GM19043 (cell line): ENCODE results near the gene CTTNBP2.

ENCODE experiments used
- ATAC-seq: cut with Tn5 transposase; IDR thresholded peaks from one replicate; pipeline ENCODE4 v1.9.1; 2021; ENCODE audit warnings: low read depth; ENCODE audit not compliant: unreplicated experiment

The CTTNBP2 gene

GRCh38 chr7:117872561-117873309 is 506 bp downstream of the CTTNBP2 start:
- no peak for ATAC-seq

- no peak for ATAC-seq
These were observed 1.3 kb downstream of the CTTNBP2 start for GRCh38 chr7:117871778-117872538.

DNA sequence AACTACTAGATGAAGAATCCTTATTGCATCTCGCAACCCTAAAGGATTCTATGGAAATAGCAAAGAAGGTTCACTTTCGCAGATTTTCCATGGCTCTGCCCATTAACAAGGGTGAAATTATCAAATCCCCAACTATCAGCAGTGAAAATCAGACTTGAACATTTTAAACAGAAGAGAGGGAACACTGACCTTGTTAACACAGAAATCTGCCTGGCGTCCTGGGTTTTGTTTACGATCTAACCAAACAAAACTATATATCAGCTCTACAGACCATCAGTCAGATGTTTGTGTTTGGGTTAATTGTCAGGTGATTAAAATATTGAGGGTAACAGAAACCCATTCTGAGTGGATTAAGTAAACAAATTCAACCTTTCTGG is 1.9 kb downstream of the CTTNBP2 start:
- ATAC-seq: no peak

- no peak for ATAC-seq
These were observed 2.7 kb downstream of the CTTNBP2 start for GRCh38 chr7:117870448-117871130.

- ATAC-seq: no peak
These were observed 3.9 kb downstream of the CTTNBP2 start for GRCh38 chr7:117869374-117869773.

GRCh38 chr7:117863618-117864017 is 9.6 kb downstream of the CTTNBP2 start:
- ATAC-seq: no peak

- ATAC-seq: no peak
These were observed 10.9 kb downstream of the CTTNBP2 start for GRCh38 chr7:117862378-117862777.

DNA sequence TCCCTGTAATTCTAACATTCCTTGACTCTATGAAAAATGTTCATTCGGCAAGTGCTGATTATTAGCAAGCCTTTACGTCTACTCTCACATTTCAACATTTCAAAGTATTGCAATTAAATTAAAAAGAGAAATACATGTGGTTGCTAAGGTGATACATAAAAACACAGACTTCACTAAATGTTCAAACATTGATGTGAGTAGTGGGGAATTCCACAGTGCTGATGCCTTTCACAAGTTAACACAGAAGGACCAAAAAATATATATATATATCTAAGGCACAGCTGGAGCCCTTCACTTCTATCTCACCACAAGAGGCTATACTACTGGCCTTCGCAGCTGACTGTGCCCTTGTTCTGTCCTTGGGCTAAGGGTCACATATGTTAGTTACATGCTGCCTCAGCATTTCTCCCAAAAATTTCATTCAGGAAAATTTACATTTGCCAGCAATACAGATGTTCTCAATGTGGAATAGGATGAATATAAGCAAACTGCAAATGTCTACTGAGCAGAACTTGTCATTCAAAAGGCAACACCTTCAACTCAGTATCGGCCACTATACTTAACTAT is 13.9 kb downstream of the CTTNBP2 start:
- ATAC-seq: no peak

DNA sequence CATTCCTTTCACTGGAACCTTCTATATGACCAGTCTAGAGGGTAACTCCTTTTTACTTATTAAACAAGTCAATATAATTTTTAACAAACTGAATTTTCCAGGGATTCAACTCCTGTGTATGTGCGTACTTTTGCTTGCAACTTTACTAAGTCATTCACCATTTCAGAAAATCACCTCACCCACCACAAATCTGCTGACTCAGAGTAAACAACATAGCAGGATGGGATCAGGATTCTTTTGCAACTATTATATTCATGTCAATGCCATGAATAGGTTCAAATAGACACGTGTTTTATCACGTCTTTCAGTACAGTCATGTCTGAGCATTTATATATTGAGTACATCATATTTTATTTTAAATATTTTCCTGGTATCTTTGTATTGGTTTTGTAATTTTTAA is 14.5 kb downstream of the CTTNBP2 start:
- no peak for ATAC-seq

DNA sequence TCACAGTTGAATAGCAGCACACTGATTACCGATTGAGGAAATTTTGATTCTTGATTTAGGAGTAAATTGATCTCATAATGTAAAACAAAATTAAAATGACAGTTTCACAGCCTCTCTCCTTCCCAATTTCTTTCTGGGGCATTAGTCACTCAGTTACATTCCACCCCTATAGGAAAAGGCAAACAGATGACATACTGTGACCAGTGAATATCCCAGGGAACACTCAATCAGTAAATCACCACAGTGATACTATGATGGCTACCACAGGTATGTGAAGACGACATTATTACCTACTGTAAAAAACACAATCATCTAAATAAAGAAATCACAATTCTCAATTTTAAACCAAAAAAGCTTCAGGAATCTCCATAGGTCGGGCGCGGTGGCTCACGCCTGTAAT is 15.5 kb downstream of the CTTNBP2 start:
- no peak for ATAC-seq

DNA sequence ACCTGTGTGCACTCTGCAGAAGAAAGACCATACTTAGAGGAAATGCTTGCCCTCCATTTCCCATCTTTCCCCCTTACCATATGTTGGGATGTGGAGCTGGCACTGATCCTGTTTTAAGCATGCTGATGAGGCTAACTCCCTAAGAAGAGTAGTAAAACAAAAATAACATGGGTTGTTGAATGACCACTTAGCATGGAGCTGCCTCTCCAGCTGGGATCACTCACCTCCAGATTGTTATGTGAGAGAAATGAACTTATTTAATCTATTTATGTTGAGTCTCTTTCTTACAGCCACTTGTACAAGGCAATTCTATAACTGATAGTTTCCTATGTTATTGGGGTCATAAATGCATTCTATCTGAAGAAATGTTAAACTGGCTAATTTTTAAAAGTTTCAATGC is 17.0 kb downstream of the CTTNBP2 start:
- no peak for ATAC-seq

GRCh38 chr7:117854186-117854585 is 19.1 kb downstream of the CTTNBP2 start:
- no peak for ATAC-seq

- ATAC-seq: no peak
These were observed 24.3 kb downstream of the CTTNBP2 start for GRCh38 chr7:117848941-117849340.

DNA sequence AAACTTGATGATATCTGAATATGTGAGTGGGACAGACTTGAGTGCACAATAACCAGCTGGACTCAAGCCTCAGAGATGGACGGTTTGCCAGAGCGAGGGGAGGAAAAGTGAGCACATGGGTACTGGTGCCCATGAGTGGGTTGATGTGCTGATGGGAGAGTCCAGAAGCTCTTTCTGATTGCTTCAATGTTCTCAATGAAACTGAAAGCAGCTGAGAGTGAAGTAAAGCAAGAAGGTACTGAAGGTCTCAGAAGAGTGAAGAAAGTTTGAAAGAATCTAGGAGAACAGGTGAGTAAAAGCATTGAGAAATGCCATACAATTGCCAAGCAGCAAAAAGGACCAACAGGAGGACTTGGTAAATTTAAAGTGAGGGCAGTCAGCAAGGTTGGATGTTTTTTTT is 28.6 kb downstream of the CTTNBP2 start:
- no peak for ATAC-seq

DNA sequence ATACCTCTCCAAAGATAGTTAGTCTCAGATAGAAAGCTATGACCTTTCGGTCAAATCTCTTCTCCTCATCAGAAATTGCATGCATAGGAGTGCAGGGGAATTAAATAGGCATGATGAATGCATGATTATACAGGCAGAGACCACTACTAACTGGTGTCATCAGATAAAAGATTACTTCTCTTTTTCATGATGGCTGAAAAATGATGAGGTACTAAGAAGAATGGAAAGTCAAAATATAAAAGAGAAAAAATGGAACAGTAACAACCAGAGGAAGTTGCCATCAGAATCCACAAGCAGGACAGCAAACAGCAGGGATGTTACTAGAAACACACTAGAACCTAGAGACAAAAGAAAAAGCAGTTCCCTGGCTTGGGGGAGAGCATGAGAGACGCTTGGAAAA is 31.6 kb downstream of the CTTNBP2 start:
- ATAC-seq: no peak

- ATAC-seq: no peak
These were observed 32.2 kb downstream of the CTTNBP2 start for GRCh38 chr7:117841011-117841410.

DNA sequence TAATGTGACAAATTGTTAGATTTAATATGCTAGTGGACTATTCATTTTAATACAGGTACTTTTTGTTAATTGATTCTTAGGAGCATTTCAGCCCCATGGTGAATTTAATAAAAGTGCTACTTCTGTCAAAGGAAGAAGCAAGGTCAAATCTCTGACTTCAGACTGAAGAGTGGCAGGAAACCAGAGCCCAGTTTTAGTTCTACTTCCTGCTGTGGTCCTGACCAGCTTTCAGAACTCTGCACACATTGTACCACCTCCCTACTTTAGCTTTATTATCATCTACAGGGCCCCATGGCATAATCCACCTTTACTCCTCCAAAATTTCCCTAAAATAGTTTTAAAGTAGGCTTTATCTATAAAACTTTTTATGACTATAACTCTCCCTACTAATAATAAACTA is 33.7 kb downstream of the CTTNBP2 start:
- ATAC-seq: peak; percentile 37

- peak; percentile 92 for ATAC-seq
These were observed 35.4 kb downstream of the CTTNBP2 start for GRCh38 chr7:117837841-117838240.

- no peak for ATAC-seq
These were observed 38.1 kb downstream of the CTTNBP2 start for GRCh38 chr7:117835016-117835664.

GRCh38 chr7:117830422-117830954 is 42.8 kb downstream of the CTTNBP2 start:
- ATAC-seq: no peak
